SH-SY5Y (cell line): ENCODE data around the gene ILF2.

Source experiments
- GATA2 ChIP-seq: IDR thresholded peaks from 2 replicates; pipeline ENCODE4 v1.6.1; 2011; ENCODE audit warnings: mild to moderate bottlenecking, low read depth, low read length
- GATA3 ChIP-seq: IDR thresholded peaks from 2 replicates; pipeline ENCODE4 v1.6.1; 2011; ENCODE audit warnings: low read depth, mild to moderate bottlenecking, low read length, moderate library complexity

Gene ILF2

DNA sequence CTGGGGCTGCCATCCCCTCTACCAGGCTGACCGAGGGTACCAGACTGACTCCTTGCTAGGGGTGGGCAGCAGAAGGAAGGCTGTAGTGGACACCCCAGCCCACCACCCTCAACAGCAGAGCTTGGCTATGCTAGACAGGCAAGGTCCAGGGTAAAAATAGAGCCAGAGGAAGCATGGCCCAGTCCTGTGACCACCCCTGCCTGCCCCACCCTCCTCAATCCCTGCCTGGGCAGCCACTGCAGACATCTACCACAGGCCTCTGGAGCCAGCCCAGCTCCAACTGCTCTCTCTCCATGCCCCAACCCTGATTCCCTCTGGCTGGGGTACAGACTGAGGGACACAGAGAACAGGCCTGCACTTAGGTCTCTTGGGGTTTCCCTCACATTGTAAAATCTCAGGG lies 40.8 kb downstream of the ILF2 start:
- TF ChIP-seq GATA3: no peak
- TF ChIP-seq GATA2: no peak

DNA sequence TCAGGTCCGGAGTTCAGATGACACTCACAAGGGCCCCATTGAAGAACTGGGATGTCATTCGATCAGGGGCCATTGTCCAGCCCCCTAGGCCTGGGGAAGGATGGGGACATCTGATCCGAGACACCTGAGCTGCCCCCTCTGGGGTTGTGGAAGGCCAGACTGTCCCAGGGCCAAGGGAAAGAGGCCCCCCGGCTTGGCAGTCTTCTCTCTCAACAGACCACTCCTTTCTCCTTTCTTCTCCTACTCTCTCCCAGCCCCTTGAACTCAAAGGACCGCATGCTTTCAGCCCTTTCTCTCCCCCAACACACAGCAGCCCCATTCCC lies 41.5 kb downstream of the ILF2 start:
- TF ChIP-seq GATA2 (no peak), GATA3 (no peak)

DNA sequence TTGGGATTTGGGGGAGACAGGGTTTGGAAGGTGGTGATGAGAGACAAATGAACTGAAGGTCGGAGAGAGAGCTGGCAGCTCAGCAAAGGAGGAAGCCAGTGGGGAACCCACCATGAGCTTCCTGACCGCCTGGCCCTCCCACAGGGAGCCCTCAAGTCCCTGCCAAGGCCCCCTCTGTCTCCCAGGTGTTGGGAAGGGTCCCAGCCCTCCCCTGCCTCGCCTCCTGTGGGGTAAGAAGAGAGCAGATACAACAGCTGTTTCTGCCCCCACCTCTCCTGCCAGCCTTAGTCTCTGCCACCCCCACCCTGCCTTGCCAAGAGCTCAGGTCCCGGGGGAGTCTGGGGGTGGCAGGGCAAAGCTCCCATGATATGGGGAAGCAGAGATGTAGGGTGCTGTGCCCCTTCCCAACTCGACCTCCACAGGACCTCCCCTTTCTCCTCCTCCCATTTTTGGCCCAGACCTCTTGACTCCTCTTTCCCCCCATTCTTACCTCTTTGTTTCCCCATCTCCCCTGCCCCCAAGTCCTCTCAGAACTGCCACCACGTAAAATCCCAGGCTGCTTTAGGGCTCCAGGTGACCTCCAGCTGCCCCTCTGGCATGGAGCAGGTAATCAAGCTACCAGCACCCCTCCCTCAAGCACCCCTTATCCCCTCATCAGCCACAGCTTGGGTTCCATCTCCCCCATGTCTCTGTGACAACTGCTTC lies 42.0 kb downstream of the ILF2 start:
- TF ChIP-seq GATA2 (no peak), GATA3 (no peak)

DNA sequence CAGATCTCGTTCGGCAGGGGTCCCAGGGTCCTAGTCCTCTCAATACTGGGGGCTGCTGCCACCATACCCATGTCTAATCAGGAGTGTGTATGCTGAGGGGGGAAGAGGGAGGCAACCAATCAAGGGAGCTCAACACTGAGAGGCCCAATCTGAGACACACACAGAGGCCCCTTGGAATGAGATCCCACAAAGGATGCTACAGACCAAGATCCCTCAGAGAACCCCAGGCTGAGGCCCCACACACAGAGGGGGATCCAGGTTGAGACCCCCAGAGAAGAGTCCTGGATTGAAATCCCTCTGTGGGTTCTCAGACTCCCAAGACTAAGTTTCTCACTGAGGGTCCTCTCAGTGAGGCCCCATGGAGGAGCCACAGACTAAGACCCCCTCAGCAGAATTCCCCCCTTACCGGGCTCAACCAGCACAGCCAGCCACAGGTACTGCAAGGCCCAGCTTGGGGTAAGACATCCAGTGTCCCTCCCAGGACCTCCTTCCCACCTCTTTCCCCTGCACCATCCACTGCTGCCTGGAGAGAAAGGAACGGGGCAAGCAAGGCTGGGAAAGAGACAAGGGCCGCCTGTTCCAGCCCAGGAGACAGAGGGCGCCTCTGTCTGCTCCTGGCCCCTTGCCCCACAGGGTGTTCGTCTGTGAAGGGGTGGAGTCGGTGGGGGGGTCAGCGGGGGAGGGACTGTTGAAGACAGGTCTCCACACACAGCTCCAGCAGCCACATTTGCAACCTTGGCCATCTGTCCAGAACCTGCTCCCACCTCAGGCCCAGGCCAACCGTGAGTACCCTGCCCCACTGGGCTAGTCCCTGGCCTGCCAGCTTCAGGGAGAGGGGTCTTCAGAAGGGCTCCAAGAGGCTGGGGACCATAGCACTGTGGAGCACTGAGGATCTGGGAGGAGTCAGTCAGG lies 42.8 kb downstream of the ILF2 start, which contains the start of gene S100A1:
S100A1 (plus strand) TSS at position 720 of the 912 bp plus-strand sequence. CDS start 2,088 bp downstream, outside the sequence.
- TF ChIP-seq GATA3: no peak
- no peak for TF ChIP-seq GATA2

DNA sequence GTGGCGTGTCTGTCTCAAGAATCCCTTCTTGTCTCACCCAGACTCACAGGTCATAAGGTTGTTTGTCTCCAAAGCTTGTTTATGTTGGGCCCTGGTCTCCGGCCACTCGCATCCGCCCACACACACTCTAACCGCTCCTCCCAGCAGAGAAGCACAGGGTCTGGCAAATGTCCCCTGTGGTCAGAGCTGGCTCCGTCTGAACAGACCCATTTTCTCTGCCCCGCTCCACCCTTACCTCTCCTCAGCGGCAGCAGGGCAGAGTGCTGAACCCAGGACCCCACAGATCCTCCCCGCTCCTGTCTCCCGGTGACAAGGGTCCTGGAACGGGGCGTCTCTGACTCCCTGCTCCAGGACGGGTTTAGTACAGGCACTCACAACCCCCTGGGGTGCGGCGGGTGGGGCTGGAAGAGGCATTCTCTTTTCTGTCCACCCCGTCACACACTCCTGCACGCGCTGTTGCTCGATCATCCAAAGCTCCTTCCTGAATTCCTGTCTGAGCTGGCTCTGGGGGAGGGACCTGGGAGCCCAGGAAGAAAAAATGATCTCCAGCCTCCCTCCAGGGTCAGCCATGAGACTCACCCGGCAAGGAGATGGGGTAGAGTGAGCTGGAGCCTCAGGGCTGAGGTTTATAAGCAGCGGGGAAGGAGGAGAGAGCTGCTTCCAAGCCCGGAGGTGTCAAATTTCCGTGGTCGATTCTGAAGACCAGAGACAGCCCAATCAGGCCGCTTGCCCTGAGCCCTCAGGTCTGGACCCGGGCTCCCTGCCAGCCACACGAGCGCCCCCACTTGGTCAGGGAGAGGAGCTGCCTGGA lies 43.7 kb downstream of the ILF2 start, which contains the start of gene S100A13:
S100A13 (minus strand) TSS at position 602 of the 811 bp plus-strand sequence. CDS start 1,033 bp downstream, outside the sequence.
- no peak for TF ChIP-seq GATA3
- no peak for TF ChIP-seq GATA2

DNA sequence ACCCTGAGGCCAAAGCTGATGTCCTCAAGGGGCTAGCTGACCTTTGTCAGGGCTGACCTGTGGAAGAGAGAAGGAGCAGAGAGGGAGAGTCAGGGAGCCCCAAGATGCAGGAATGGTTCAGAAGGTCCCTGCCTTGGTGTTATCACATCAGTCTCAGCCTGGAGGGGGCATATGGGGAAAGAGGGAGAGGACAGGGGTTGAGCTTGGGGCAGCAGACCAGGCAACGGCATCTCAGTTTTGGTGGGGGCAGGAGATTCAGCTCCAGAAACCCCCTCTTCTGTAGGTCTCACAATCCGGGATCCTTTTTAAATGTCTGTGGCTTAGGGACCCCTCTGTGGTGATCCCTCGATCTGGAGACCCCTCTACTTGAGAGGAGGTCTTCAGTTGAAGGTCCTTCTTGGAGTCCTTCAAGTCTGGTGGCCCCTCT lies 44.3 kb downstream of the ILF2 start:
- TF ChIP-seq GATA2 (no peak), GATA3 (no peak)

DNA sequence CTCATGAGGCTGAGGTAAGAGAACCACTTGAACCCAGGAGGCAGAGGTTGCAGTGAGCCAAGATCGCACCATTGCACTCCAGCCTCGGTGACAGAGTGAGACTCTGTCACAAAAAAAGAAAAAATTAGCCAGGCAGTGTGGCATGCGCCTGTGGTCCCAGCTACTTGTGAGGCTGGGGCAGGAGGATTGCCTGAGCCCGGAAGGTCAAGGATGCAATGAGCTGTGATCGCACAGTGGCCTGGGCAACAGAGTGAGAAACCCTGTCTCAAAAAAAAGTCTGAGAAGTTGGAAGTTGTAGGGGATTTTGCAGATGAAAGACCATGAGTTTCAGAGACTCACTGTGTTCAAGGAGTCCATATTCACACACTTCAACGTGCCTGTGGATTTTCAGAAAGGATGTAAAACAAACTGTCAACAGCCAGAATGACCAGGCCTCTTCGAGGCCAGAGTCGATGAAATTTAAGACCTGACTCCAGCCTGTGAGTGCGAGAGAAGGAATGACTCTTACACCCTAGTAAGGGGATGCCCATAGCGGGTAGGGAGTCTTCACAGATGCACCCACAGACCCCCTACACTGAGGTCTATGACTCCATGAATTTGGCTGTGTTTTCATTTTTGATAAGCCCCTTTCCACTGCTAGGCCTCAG lies 45.7 kb downstream of the ILF2 start:
- no peak for TF ChIP-seq GATA3
- no peak for TF ChIP-seq GATA2

DNA sequence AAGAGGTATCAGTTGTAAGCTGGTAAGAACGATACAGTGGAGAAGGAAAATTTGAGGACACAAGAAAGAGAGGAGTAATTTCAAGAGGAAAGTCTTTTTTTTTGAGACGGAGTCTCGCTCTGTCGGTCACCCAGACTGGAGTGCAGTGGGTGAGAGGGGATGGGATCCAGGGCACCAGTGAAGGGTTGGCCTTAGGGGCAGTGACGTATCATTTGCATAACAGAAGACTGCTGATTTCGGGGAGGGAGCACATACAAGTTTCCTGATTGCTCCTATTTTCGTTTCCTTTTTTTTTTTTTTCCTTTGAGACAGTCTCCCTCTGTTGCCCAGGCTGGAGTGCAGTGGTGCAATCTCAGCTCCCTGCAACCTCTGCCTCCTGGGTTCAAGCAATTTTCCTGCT lies 47.7 kb downstream of the ILF2 start:
- TF ChIP-seq GATA2: no peak
- TF ChIP-seq GATA3: no peak

DNA sequence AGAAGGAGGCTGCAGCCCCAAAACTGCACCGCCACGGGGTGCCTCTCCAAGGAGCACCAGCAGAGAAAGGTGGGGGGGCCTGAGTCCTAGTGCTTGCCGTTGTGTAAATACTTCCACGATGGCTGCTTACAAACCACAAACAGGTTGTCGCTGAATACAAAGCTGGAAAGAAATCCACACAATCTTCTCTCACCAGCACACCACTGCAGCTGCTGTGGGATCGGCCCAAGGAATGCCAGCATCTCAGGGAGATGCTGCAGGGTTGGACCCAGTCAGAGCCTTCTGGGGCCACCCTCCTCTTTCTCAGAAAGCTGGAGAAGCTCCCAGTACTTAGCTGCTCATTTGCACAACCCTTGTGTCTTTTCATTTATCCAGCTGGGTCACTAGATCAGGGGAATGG lies 51.6 kb downstream of the ILF2 start:
- TF ChIP-seq GATA3 (no peak), GATA2 (no peak)

DNA sequence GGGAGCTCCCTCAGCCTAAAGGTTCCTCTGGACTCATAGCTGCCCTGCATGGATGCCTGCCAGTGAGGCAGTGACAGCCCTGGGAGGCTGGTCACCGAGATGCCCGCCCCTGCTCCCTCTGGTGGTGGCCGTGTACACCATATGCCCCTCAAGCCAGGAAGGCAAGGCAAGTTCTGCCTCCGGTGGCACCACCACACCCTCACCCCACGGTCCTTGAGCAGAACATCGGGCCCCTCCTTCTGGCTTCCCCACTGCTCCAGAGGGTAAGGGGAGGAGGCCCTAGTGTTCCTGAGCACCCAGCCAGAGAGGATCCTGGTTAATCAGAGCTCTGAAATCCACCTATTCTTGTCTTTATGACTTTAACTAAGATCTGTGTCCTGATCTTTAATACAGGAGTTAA lies 53.1 kb downstream of the ILF2 start:
- TF ChIP-seq GATA3 (no peak), GATA2 (no peak)

DNA sequence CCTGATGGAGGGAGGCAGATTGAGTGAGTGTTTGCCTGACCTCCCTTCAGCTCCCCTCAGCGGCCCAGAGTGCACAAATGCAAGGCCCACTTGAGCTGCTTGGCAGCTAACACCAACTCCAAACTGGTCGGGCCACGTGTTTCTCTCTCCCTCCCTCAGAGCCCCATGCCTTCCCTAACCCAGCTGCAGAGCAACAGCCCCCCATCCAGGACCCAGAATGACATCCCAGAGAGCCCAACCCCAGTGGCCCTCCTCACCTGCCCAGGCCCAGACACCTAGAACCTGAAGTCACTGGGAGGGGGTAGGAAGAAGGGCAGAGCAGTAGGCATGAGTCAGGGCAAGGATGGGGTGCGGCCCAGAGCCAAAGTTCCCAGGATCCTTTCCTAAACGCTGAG lies 53.9 kb downstream of the ILF2 start:
- TF ChIP-seq GATA3 (no peak), GATA2 (no peak)

DNA sequence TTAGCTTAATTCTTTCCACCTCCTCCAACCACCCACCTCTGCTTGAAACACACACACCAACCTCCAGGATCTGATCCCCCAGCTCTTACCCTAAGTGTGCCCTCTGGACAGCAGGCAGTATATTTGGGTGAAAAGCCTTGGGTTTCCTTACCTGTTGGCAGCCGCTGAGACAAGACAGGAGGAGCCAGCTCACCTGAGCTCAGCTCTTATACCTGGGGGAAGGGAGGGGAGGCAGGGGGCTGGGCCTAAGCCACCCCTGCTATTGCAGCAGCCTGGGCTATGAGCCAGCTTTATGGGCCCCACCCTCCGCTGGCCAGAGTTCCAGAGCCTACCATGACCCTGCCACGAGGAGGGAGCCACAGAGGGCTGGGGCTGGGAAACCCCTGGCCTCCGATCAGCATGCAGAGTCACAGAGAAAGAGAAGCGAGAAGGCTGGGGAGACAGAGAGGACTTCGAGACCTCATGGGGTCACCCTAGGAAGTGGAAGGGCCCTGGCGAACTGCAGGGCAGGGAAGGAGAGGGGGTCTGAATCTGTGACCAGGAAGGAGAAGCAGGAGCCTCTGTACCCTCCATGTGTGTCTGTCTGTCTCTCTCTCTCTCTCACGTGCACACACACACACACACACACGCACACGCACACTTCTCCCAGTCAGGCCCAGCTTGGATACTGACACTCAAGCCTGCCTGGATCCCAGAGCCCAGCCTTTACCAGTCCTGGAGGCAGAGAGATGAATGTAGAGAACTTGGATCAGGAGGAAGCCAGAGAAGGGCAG lies 54.5 kb downstream of the ILF2 start, which contains the start of gene S100A14:
S100A14 (minus strand) TSS at position 182 of the 773 bp plus-strand sequence. CDS start 467 bp downstream, outside the sequence.
- TF ChIP-seq GATA3 (no peak), GATA2 (no peak)

DNA sequence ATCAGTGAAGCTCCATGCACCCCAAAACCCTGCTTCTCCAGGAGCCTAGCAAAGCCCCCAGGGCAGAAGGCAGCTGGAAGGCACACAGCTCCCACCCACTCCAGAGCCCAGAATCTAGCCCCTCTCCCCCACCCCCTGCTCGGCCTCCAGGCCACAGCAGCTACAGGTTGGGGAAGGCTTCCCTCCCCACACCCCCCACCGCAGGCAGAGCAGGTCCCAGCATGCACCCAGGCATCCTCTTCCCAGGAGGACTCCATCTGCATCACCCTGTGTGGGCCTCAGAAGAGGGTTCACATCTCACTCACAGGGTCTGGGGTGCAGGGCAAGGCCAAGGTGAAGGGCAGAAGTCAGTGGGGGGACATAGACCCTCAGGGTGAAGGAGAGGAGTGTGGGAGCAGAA lies 55.4 kb downstream of the ILF2 start:
- no peak for TF ChIP-seq GATA3
- no peak for TF ChIP-seq GATA2

DNA sequence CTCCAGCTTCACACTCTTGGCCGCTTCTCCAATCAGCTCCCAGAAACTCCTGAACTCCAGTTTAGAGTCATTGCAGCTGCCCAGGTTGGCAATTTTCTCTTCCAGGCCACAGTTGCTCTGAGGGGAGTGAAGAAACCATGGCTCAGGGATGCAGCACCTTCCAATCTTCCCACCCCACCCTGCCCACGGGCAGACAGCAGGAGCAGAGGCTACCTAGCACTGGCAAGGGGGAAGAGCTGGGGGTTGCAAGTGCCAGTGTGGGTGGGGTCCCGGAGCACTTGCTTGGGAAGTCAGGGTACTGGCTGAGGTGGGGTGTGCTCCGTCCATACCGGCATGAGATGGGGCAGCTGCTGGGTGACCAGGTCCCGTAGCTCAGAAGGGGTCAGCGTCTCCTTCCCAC lies 55.9 kb downstream of the ILF2 start:
- TF ChIP-seq GATA2: no peak
- no peak for TF ChIP-seq GATA3
